NB4 (cell line): ENCODE measurements around the gene UST.

Experiments used
- MYC ChIP-seq: IDR thresholded peaks from 2 replicates; pipeline ENCODE4 v1.6.1; 2011; ENCODE audit warnings: low read depth, low read length
- POLR2A ChIP-seq: IDR thresholded peaks from 2 replicates; pipeline ENCODE4 v1.6.1; 2011; ENCODE audit warnings: mild to moderate bottlenecking; ENCODE audit not compliant: insufficient read length; ENCODE audit errors: extremely low read depth
- TF ChIP-seq, protein P1 (sequence below): IDR thresholded peaks from one replicate; pipeline ENCODE4 v1.5.1; 2012; ENCODE audit warnings: low read depth, low read length
- TF ChIP-seq, protein P2 (sequence below): IDR thresholded peaks from 2 replicates; pipeline ENCODE4 v1.6.1; 2011; ENCODE audit warnings: low read depth, low read length

DNA sequence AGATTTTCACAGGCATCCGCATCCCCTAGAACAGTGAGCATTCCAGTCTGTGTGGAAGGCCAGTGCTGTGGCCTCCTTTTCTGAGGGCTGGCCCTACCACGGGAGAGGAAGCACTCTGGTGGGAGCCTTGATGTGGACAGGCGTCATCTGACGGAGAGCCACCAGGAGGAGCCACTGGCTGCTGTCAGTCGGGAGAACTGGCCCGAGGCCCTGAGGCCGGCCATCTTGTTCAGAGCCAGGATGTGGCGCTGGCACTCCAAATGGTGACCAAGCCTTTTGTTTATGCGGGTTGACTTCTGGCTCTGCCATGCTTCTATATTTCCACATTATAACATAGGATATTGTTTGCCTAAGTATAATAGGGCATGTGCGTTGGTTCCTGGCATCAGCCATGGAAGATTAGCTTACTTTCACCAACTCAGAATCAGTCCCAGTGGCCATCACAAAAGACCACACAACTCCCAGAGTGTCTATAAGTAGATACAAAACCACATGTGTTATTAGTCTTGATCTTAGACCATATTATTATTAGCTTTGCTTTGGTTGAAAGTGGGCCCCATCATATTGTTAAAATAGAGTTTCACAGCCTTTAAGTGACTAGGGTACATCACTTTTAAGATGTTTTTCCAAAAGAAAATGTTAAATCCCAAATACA is 296.8 kb downstream of the UST start:
- TF ChIP-seq, protein P1, sequence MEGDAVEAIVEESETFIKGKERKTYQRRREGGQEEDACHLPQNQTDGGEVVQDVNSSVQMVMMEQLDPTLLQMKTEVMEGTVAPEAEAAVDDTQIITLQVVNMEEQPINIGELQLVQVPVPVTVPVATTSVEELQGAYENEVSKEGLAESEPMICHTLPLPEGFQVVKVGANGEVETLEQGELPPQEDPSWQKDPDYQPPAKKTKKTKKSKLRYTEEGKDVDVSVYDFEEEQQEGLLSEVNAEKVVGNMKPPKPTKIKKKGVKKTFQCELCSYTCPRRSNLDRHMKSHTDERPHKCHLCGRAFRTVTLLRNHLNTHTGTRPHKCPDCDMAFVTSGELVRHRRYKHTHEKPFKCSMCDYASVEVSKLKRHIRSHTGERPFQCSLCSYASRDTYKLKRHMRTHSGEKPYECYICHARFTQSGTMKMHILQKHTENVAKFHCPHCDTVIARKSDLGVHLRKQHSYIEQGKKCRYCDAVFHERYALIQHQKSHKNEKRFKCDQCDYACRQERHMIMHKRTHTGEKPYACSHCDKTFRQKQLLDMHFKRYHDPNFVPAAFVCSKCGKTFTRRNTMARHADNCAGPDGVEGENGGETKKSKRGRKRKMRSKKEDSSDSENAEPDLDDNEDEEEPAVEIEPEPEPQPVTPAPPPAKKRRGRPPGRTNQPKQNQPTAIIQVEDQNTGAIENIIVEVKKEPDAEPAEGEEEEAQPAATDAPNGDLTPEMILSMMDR, result peak; percentile 29
- TF ChIP-seq POLR2A (no peak), MYC (no peak)
- TF ChIP-seq, protein P2, sequence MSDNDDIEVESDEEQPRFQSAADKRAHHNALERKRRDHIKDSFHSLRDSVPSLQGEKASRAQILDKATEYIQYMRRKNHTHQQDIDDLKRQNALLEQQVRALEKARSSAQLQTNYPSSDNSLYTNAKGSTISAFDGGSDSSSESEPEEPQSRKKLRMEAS, result no peak
